H9 (cell line): Measurements from ENCODE around the gene METTL1. TPM values are rescaled to one million over a fixed set of nuclear protein-coding genes. Genes with fewer than 3 reads are reported as not detected.

Experiments used
- DNase-seq: peaks from one replicate; pipeline ENCODE4 v3.0.0-alpha.2; 2017
- H2AFZ ChIP-seq: one replicate; pipeline ENCODE4 v1.6.1; 2013; ENCODE audit warnings: mild to moderate bottlenecking, low read length, control low read depth, moderate library complexity
- H2AK5ac ChIP-seq: 2 replicates; pipeline ENCODE4 v1.6.1; 2013; ENCODE audit warnings: low read length, control low read depth, mixed read lengths; ENCODE audit not compliant: insufficient read length
- H2BK120ac ChIP-seq: one replicate; pipeline ENCODE4 v1.6.1; 2013; ENCODE audit warnings: low read depth, mild to moderate bottlenecking, low read length, control low read depth, inconsistent platforms; ENCODE audit not compliant: poor library complexity, severe bottlenecking
- H2BK12ac ChIP-seq: 2 replicates; pipeline ENCODE4 v1.6.1; 2013; ENCODE audit warnings: low read length, control low read depth, mixed read lengths, low read depth; ENCODE audit not compliant: insufficient read length
- H2BK15ac ChIP-seq: 2 replicates; pipeline ENCODE4 v1.6.1; 2013; ENCODE audit warnings: low read depth, low read length, control low read depth
- H2BK20ac ChIP-seq: one replicate; pipeline ENCODE4 v1.6.1; 2013; ENCODE audit warnings: low read depth, mild to moderate bottlenecking, low read length, control low read depth, inconsistent platforms; ENCODE audit not compliant: poor library complexity, severe bottlenecking
- H2BK5ac ChIP-seq: 2 replicates; pipeline ENCODE4 v1.6.1; 2013; ENCODE audit warnings: low read length, control low read depth, mixed read lengths; ENCODE audit not compliant: insufficient read length
- H3K14ac ChIP-seq: 2 replicates; pipeline ENCODE4 v1.6.1; 2013; ENCODE audit warnings: low read length, control low read depth; ENCODE audit not compliant: insufficient read depth
- H3K18ac ChIP-seq: 2 replicates; pipeline ENCODE4 v1.6.1; 2013; ENCODE audit warnings: low read depth, mild to moderate bottlenecking, mixed read lengths, low read length, control low read depth; ENCODE audit not compliant: insufficient read length
- H3K23ac ChIP-seq: 2 replicates; pipeline ENCODE4 v1.6.1; 2013; ENCODE audit warnings: low read length, control low read depth, mixed read lengths, low read depth; ENCODE audit not compliant: insufficient read length
- H3K23me2 ChIP-seq: 2 replicates; pipeline ENCODE4 v1.6.1; 2013; ENCODE audit warnings: low read depth, mild to moderate bottlenecking, mixed read lengths, low read length, control low read depth; ENCODE audit not compliant: insufficient read length, poor library complexity, severe bottlenecking
- H3K27ac ChIP-seq: 2 replicates; pipeline ENCODE4 v1.5.1; 2013; ENCODE audit warnings: low read length, control low read depth, mixed read lengths, low read depth; ENCODE audit not compliant: insufficient read length
- H3K27me3 ChIP-seq: 2 replicates; pipeline ENCODE4 v1.6.1; 2013; ENCODE audit warnings: low read length, control low read depth, inconsistent platforms; ENCODE audit not compliant: insufficient read depth
- H3K4ac ChIP-seq: 2 replicates; pipeline ENCODE4 v1.6.1; 2013; ENCODE audit warnings: low read depth, mild to moderate bottlenecking, control low read depth, inconsistent platforms, low read length, moderate library complexity
- H3K4me1 ChIP-seq: 2 replicates; pipeline ENCODE4 v1.6.1; 2013; ENCODE audit warnings: low read length, control low read depth, inconsistent platforms; ENCODE audit not compliant: insufficient read depth
- H3K4me2 ChIP-seq: 2 replicates; pipeline ENCODE4 v1.6.1; 2013; ENCODE audit warnings: low read length, control low read depth, mixed read lengths; ENCODE audit not compliant: insufficient read length, insufficient read depth
- H3K56ac ChIP-seq: 2 replicates; pipeline ENCODE4 v1.6.1; 2013; ENCODE audit warnings: low read depth, mild to moderate bottlenecking, mixed read lengths, low read length, control low read depth; ENCODE audit not compliant: insufficient read length
- H3K79me1 ChIP-seq: 2 replicates; pipeline ENCODE4 v1.6.1; 2013; ENCODE audit warnings: low read depth, mild to moderate bottlenecking, moderate library complexity, low read length, control low read depth, inconsistent platforms; ENCODE audit not compliant: insufficient read depth, poor library complexity, severe bottlenecking
- H3K79me2 ChIP-seq: 2 replicates; pipeline ENCODE4 v1.6.1; 2013; ENCODE audit warnings: low read length, control low read depth, inconsistent platforms; ENCODE audit not compliant: insufficient read depth
- H3K9ac ChIP-seq: 2 replicates; pipeline ENCODE4 v1.6.1; 2013; ENCODE audit warnings: low read length, control low read depth, mixed read lengths; ENCODE audit not compliant: insufficient read length; ENCODE audit errors: extremely low read depth
- H3K9me3 ChIP-seq: one replicate; pipeline ENCODE4 v1.6.1; 2013; ENCODE audit warnings: low read depth, low read length, inconsistent platforms; ENCODE audit not compliant: control insufficient read depth
- H3T11ph ChIP-seq: one replicate; pipeline ENCODE4 v1.6.1; 2013; ENCODE audit warnings: mild to moderate bottlenecking, low read length, control low read depth, inconsistent platforms
- H4K20me1 ChIP-seq: one replicate; pipeline ENCODE4 v1.6.1; 2013; ENCODE audit not compliant: control insufficient read depth, insufficient read length, insufficient read depth
- H4K5ac ChIP-seq: 2 replicates; pipeline ENCODE4 v1.6.1; 2013; ENCODE audit warnings: low read depth, mild to moderate bottlenecking, mixed read lengths, low read length, control low read depth; ENCODE audit not compliant: insufficient read length
- H4K8ac ChIP-seq: replicated peaks from 2 replicates; pipeline ENCODE4 v1.6.1; 2013; ENCODE audit warnings: low read length, control low read depth, mixed read lengths, low read depth; ENCODE audit not compliant: insufficient read length
- H4K91ac ChIP-seq: 2 replicates; pipeline ENCODE4 v1.6.1; 2013; ENCODE audit warnings: low read depth, mild to moderate bottlenecking, moderate library complexity, mixed read lengths, low read length, control low read depth; ENCODE audit not compliant: insufficient read length
- H3K27ac Mint-ChIP-seq, 3 experiments: 2 replicates in 2 of 3; 3 replicates in 1 of 3; pipeline ENCODE4 v1.8.0; 2020 to 2021; ENCODE audit warnings: mixed read lengths in 3 of 3, mild to moderate bottlenecking in 1 of 3, moderate library complexity in 1 of 3
- H3K27me3 Mint-ChIP-seq: 2 replicates; pipeline ENCODE4 v1.8.0; 2021; ENCODE audit warnings: low read depth, mild to moderate bottlenecking, moderate library complexity, mixed read lengths
- H3K36me3 Mint-ChIP-seq, 3 experiments: 2 replicates in 2 of 3; 3 replicates in 1 of 3; pipeline ENCODE4 v1.8.0; 2020 to 2021; ENCODE audit warnings: low read depth in 3 of 3, mixed read lengths in 3 of 3; ENCODE audit not compliant: insufficient read depth in 1 of 3
- H3K4me1 Mint-ChIP-seq, 2 experiments: 2 replicates each; pipeline ENCODE4 v1.8.0; 2020; ENCODE audit warnings: mixed read lengths in 2 of 2
- H3K4me3 Mint-ChIP-seq, 2 experiments: 2 replicates in 1 of 2; 3 replicates in 1 of 2; pipeline ENCODE4 v1.8.0; 2020 to 2021; ENCODE audit warnings: mild to moderate bottlenecking in 2 of 2, mixed read lengths in 2 of 2, moderate library complexity in 1 of 2
- H3K9me3 Mint-ChIP-seq, 2 experiments: 2 replicates in 1 of 2; 3 replicates in 1 of 2; pipeline ENCODE4 v1.8.0; 2020; ENCODE audit warnings: mild to moderate bottlenecking in 2 of 2, mixed read lengths in 2 of 2, moderate library complexity in 1 of 2
- CTCF ChIP-seq: fragments of 200-600 bp; sonication (generic); conservative IDR thresholded peaks from 3 replicates; pipeline ENCODE4 v1.8.0; 2021; ENCODE audit warnings: antibody characterized with exemption, mild to moderate bottlenecking
- WGBS: extraction: QIAGEN DNeasy Blood & Tissue Kit; methylation state at CpG from one replicate; pipeline ENCODE4 v1.1.7; 2013; ENCODE audit warnings: missing lambda C conversion rate, low lambda C conversion rate, mixed read lengths; ENCODE audit not compliant: insufficient read length; ENCODE audit errors: extremely low coverage; 5-methylcytosine and 5-hydroxymethylcytosine counted together
- total RNA-seq: library from RNA; stranded (reverse); gene quantifications from 2 replicates; pipeline ENCODE4 v1.2.1, GENCODE V29; 2021

The METTL1 gene
- total RNA-seq, 1 experiment from 2014 or later: 58.4 TPM

DNA sequence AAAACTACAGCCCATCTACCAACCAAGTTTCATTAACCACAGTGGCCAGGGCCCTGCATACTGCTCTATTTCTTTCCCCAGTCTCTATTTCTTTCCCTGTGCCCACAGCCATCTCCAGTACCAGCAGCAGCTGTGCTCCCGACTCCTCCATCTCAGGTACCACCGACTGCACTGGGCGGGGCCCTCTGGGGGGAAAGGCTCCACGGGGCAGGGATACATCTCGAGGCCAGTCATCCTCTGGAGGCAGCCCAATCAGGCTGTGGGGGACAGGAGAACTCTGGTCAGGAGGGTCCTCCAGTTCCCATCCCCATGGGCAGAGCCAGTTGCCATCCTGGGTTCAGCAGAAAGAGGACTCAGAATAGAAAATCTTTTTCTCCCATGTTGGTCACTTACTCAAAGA lies 22.8 kb downstream of the METTL1 start:
- H3K9me3 Mint-ChIP-seq: no peaks in the 10 kb centered on the region; a peak in 2 of 5 replicates
- H3K9ac ChIP-seq: no peak overlapping the region
- H3K23ac ChIP-seq: no peak overlapping the region
- no peak for DNase-seq
- no peak overlapping the region for H3K56ac ChIP-seq
- no peak overlapping the region for H3K14ac ChIP-seq
- H3K4ac ChIP-seq: no peak overlapping the region
- no peak overlapping the region for H3T11ph ChIP-seq
- H2AK5ac ChIP-seq: no peak overlapping the region
- H2BK15ac ChIP-seq: no peak overlapping the region
- no peak overlapping the region for H4K8ac ChIP-seq
- H3K36me3 Mint-ChIP-seq: peaks cover 33 to 62% (median 55%) of the 10 kb centered on the region in 3 experiments
- H4K91ac ChIP-seq: no peak overlapping the region
- H3K9me3 ChIP-seq: no peaks in the 10 kb centered on the region
- H2BK120ac ChIP-seq: no peak overlapping the region
- H3K27ac Mint-ChIP-seq: peak overlapping the region in 1 of 3 experiments; percentile 85; a peak in 1 of 7 replicates
- no peak overlapping the region for H2BK12ac ChIP-seq
- peaks cover 13% of the 10 kb centered on the region for H3K23me2 ChIP-seq
- peaks cover 7% of the 10 kb centered on the region; the same call in 1 of the 2 replicates for H3K4me1 ChIP-seq
- no peak overlapping the region for H4K5ac ChIP-seq
- no peak for TF ChIP-seq CTCF
- H2BK20ac ChIP-seq: no peak overlapping the region
- no peak overlapping the region for H3K4me2 ChIP-seq
- H2BK5ac ChIP-seq: no peak overlapping the region
- peaks cover 13% of the 10 kb centered on the region; the same call in 1 of the 2 replicates for H3K79me2 ChIP-seq
- H3K79me1 ChIP-seq: no peaks in the 10 kb centered on the region
- no peaks in the 10 kb centered on the region; the same call in 1 of the 2 replicates for H3K27me3 ChIP-seq
- H3K18ac ChIP-seq: no peak overlapping the region
- H4K20me1 ChIP-seq: no peaks in the 10 kb centered on the region
- no peak overlapping the region for H3K4me3 Mint-ChIP-seq
- H2AFZ ChIP-seq: no peak overlapping the region
- WGBS: no CpG with 5 or more reads among the region's 5 CpGs
- H3K4me1 Mint-ChIP-seq: peaks cover 36% of the 10 kb centered on the region in 2 experiments
- peaks cover 4% of the 10 kb centered on the region for H3K27me3 Mint-ChIP-seq
- no peak overlapping the region for H3K27ac ChIP-seq
